ENCODE results near the gene DPF1.
A peak's percentile ranks its signal among the peaks of the same experiment; 100 is the strongest.

The DPF1 gene

DNA sequence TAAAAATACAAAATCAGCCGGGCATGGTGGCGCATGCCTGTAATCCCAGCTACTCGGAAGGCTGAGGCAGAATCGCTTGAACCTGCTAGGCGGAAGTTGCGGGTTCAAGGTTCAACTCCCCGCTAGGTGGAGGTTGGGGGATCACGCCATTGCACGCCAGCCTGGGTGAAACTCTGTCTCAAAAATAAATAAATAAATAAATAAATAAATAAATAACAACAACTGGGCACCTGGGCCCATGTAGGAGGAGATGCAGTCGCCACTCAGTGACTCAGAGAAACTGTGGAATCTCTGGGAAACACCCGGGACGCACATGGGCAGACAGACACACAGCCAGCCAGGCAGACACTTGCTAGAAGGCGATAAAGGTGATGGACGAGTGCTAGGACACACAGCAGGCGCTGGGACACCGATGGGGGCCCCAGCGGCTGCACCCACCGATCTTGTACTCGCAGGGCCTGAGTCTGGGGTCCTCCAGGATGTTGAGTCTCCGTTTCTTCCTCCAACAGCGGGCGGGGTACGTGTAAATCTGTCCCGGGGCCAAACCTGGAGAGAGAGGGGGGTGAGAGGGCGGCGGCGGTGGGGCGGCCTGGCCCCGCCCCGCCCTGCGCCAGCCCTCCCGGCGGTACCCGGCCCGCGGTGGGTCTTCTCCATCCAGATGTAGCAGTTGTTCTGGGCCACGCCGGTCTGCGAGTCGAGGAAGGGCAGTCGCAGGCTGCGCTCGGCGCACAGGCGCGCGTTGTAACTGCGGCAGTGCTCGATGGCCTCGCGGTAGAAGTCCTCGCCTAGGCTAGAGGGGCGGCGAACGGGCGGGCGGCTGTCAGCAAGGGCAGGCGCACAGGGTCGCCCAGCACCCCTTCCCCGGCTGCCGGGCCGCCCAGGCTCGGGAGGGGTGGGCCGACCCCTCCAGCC lies 1.8 kb downstream of the DPF1 start:
- DNase-seq (ENCODE audit: low read depth in 2 of 3, low spot score in 2 of 3): no peak

GRCh38 chr19:38221421-38221820 lies 2.6 kb downstream of the DPF1 start:
- DNase-seq (ENCODE audit: low read depth in 2 of 3, low spot score in 2 of 3): no peak

- no peak for DNase-seq (ENCODE audit: low read depth in 2 of 3, low spot score in 2 of 3)
These were observed 4.8 kb downstream of the DPF1 start for GRCh38 chr19:38219221-38219620.

- no peak for DNase-seq (ENCODE audit: low read depth in 2 of 3, low spot score in 2 of 3)
These were observed 5.8 kb downstream of the DPF1 start for GRCh38 chr19:38218204-38218603.

DNA sequence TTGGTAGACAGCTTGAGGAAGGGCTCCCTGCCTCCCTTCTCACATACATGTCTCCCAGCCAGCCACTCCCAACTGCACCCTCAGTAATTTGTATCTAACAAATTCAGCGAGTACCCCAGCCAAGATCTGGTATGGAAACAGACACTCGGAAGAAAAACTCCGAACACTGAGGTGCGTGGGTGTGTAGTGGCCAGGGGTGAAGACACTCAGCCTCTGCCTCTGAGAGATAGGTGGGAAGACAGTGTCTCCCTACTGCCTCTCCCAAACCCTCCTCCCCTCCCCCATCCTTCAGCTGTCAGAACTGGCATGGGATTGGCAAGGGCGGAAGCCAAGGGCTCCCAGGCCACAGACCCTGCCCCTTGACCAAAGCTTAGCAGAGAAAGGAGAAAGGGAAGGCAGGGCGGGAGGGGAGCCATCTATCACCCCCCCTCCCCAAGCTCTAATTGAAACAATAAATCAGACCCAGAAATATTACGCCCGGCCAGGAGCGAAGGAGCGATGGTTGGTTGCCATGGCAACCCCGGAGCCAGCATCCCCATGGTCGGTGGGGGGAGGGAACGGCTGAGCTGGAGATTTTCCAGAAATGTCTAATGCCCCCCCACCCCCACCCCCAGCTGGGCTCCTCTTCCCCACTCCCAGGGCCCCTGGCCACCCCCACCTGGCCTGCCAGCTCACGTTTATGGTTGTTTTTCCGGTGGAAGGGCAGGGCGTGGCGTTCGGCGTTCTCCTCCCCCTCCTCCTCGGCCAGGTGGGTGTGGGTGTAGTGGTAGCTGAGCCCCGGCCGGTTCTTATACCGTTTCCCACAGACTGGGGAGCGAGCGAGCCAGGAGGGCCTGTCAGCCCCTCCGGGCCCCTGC lies 7.0 kb downstream of the DPF1 start:
- no peak for DNase-seq (ENCODE audit: low read depth in 2 of 3, low spot score in 2 of 3)

- DNase-seq (ENCODE audit: low read depth in 2 of 3, low spot score in 2 of 3): peak; percentile 57 to 73 (median 68)
These were observed 10.0 kb downstream of the DPF1 start for GRCh38 chr19:38213911-38214625.

- no peak for DNase-seq (ENCODE audit: low read depth in 2 of 3, low spot score in 2 of 3)
These were observed 10.6 kb downstream of the DPF1 start for GRCh38 chr19:38213469-38213868.

GRCh38 chr19:38211766-38212165 lies 12.3 kb downstream of the DPF1 start:
- no peak for DNase-seq (ENCODE audit: low read depth in 2 of 3, low spot score in 2 of 3)

- DNase-seq (ENCODE audit: low read depth in 2 of 3, low spot score in 2 of 3): no peak
These were observed 12.9 kb downstream of the DPF1 start for GRCh38 chr19:38211151-38211591.

DNA sequence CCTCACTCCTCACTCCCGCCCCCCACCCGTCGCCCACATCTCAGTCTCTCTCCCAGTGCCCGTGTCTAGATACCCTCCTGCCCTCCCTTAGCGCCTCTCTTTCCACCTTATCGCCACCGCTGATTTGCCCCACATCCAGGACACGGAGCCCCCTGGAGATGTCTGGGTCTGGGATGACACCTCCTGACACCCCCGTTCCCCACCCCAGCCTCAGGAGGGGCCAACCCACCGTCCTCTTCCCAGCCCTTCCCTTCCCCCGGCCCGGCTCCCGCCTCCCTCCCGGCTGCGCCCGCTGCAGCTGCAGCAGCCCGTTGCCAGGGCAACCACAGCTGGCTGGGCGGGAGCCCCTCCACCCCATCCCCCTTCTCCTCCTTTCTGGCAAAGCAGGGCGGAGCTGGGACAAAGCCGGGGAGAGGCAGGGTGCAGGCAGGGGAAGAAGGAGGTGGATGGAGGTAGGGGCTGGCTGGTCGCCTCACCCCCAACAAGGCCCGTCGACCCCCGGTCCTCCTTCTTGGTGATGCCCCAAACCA lies 13.5 kb downstream of the DPF1 start:
- DNase-seq (ENCODE audit: low read depth in 2 of 3, low spot score in 2 of 3): no peak

DNA sequence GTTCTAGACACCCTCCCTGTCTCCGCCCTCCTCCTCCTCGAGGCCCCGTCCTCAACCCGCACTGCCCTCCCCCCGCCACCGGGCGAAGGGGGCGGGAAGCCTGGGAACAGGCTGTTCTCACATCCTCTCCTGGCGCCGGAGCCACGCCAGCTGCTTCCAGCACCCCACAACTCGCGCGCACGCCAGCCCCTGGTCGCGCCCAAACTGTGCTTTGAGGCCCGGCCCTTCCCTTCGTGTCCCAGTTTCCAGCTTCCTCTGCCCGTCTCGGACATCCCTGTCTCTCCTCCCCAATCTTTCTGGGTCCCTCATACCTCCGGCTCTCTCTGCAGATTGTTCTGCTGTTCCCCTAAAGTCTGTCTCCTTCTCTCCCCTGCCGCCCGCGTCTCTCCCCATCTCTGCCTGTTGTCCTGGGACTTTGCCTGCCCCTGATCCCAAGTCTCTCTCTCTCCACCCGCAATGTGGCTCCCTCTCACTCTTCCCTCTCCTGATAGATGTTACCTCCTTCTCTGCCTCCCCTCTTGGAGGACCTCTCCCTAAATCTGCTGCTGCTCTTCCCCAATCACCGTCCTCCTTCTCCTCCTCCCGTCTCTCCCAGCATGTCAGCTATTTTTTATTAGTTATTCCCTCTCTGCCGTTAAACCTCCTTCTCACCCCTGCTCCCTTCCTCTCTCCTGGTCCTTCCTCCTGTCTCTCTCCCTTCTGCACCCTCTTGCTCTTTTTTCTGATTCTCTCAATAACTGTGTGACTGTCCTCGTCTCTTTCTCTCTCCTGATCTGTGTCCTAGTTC lies 14.2 kb downstream of the DPF1 start:
- no peak for DNase-seq (ENCODE audit: low read depth in 2 of 3, low spot score in 2 of 3)

DNA sequence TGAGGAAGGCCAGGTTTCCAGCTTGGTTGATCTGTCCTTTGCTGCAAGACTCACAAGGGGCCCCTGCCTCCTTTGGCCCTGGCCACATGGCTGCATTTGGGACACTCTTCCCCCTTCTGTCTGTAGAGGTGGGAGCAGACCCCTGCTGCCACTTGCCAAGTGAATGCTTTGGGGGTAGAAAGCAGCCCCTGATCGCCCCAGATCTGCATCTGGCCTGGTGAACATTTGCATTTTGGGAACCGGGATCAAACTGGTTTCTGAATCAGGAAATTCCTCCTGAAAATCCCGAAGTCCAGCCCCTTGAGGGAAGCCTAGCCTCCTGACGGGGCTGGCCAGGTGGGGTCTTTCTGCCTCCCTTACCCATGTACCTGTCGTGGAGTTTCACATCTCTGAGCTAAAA lies 14.9 kb downstream of the DPF1 start:
- no peak for DNase-seq (ENCODE audit: low read depth in 2 of 3, low spot score in 2 of 3)

GRCh38 chr19:38208571-38208970 lies 15.5 kb downstream of the DPF1 start:
- no peak for DNase-seq (ENCODE audit: low read depth in 2 of 3, low spot score in 2 of 3)

- no peak for DNase-seq (ENCODE audit: low read depth in 2 of 3, low spot score in 2 of 3)
These were observed 16.5 kb downstream of the DPF1 start for GRCh38 chr19:38207543-38207942.

- no peak for DNase-seq (ENCODE audit: low read depth in 2 of 3, low spot score in 2 of 3)
These were observed 17.1 kb downstream of the DPF1 start for GRCh38 chr19:38206928-38207327.

- no peak for DNase-seq (ENCODE audit: low read depth in 2 of 3, low spot score in 2 of 3)
These were observed 17.8 kb downstream of the DPF1 start for GRCh38 chr19:38206006-38206745.

GRCh38 chr19:38204728-38205127 lies 19.3 kb downstream of the DPF1 start:
- no peak for DNase-seq (ENCODE audit: low read depth in 2 of 3, low spot score in 2 of 3)

DNA sequence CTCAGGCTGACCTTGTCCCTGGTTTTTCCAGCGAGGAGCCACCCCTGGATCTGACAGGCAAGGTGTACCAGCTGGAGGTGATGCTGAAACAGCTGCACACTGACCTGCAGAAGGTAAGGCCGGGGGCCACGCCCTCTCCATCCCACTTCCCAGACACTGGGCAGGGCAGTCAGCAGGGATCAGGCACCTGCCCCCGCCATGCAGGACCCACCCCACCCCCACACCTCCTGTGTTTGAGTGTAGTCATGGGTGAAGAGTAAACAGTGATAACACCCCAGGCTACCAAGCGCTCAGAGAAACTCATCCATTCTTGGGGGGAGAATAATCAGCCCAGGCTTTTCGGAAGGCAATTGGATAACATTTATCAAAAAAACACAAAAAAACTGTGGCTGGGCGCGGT lies 19.9 kb downstream of the DPF1 start:
- DNase-seq (ENCODE audit: low read depth in 2 of 3, low spot score in 2 of 3): no peak

DNA sequence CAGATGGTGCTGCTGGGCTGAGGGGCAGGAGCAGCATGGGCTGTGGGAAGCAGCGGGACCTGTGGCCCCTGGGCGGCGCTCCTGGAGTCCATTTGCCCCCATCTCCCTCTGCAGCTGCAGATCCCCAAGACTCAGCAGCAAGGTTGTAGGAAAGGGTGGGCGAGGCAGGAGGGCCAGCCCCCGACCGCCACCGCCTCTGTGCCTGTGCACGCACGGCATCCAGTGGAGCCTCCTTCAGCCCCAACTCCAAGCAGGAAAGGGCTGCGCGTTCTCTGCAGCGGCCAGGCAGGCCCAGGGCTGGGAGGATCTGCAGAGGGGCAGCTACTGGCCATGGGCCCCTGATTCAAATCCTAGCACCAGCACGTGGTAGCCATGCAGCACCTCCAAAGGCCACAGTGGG lies 20.8 kb downstream of the DPF1 start:
- DNase-seq (ENCODE audit: low read depth in 2 of 3, low spot score in 2 of 3): no peak

- no peak for DNase-seq (ENCODE audit: low read depth in 2 of 3, low spot score in 2 of 3)
These were observed 21.5 kb downstream of the DPF1 start for GRCh38 chr19:38202504-38202903.
